GM19043 (cell line): ENCODE measurements around the gene RABL3.
"Not testable (repeated sequence)": the region's sequence is repeated elsewhere in the genome, so short reads cannot be mapped to it uniquely, and the experiment has no call there.

Source experiments
- ATAC-seq: cut with Tn5 transposase; IDR thresholded peaks from one replicate; pipeline ENCODE4 v1.9.1; 2021; ENCODE audit warnings: low read depth; ENCODE audit not compliant: unreplicated experiment

The RABL3 gene, protein sequence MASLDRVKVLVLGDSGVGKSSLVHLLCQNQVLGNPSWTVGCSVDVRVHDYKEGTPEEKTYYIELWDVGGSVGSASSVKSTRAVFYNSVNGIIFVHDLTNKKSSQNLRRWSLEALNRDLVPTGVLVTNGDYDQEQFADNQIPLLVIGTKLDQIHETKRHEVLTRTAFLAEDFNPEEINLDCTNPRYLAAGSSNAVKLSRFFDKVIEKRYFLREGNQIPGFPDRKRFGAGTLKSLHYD

DNA sequence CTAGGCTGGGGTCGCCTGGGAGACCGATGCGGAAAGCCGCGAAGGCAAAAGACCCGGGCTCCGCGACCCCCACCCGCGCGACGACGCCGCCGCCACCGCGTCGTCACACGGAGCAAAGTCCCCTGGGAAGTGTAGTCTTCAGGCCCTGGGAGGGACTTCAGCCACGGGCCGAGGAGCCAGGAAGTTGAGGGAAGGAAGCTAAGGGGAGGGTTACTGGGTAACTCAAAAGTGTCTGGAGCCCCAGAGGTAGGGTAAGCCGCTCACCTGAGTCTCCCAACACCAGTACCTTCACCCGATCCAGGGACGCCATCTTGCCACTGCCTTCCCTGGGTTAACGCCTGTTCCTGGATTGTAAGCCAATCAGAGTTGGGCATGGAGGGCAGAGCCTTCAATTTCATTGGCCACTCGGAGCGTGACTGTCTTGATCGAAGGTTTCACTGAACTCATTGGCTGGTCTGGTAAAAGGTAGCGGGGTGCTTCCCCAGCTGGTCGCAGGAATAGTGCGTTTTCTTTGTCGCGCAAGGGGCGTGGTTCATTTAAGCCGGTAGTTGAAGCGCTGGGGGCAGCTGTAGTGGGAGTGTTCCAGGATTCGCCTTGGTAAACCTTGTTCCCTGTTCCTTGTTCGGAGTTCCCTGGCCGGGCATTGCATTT lies at the start of gene RABL3, which contains the start of gene GTF2E1:
RABL3 (minus strand) TSS at position 319 of the 651 bp plus-strand sequence; CDS start at position 310, 9 bp downstream.
GTF2E1 (plus strand) TSS at position 547 of the 651 bp plus-strand sequence. CDS start 7,809 bp downstream, outside the sequence.
- ATAC-seq, result peak; percentile 98

DNA sequence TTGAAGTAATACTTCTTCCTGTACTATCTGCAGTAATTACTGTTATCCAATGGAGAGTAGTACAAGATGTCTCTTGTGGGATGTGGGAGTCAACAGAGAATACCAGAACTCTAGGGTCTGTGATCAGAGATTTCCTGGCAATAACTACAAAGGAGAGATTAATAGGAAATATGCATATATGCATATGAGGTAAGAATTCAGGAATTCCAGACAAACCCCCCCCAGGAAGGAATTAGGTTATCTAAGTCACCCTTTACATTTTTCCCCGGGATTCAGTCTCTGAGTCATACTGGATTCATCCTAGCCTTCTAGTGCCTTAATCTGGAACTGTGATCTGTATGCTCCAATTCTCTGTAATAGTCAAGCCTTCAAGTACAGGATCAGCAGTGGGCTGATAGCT lies 49.6 kb upstream of the RABL3 start:
- no peak for ATAC-seq

DNA sequence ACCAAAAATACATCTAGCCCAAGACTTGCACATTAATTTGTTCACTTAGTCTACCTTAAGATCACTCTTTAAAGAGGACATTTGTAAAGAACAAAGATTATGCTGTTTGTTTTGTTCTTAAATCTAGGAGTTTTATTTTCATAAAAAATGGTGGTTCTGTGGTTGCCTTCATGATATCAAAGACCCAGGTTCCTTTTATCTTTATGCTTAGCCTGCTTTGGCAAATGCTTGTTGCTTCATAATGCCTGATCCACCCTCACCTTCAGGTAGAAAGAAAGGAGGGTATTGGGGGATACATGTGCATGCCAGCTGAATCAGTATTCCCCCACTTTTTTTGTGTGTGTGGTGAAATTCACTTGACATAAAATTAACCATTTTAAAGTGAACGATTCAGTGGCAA lies 48.7 kb upstream of the RABL3 start:
- ATAC-seq, result no peak

DNA sequence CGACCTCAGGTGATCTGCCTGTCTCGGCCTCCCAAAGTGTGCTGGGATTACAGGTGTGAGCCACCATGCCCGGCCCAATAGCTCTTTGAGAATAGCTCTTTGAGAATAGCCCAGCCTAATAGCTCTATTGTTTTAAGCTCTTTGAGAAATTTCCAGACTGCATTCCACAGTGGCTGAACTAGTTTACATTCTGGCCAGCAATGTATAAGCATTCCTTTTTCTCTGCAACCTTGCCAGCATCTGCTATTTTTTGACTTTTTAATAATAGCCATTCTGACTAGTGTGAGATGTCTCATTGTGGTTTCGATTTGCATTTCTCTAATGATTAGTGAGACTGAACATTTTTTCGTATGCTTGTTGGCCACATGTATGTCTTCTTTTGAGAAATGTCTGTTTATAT lies 43.5 kb upstream of the RABL3 start:
- peak; percentile 56 for ATAC-seq

DNA sequence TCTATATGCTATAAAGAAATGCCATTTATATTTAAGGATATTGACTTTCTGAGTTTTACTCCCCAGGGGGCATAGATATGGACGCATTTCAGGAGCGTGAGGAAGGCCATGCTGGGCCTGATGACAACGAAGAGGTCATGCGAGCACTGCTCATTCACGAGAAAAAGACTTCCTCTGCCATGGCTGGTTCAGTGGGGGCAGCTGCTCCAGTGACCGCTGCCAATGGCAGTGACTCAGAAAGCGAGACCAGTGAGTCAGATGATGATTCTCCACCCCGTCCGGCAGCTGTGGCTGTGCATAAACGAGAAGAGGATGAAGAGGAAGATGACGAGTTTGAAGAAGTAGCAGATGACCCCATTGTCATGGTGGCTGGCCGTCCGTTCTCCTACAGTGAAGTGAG lies 38.7 kb upstream of the RABL3 start:
- ATAC-seq, result peak; percentile 93

DNA sequence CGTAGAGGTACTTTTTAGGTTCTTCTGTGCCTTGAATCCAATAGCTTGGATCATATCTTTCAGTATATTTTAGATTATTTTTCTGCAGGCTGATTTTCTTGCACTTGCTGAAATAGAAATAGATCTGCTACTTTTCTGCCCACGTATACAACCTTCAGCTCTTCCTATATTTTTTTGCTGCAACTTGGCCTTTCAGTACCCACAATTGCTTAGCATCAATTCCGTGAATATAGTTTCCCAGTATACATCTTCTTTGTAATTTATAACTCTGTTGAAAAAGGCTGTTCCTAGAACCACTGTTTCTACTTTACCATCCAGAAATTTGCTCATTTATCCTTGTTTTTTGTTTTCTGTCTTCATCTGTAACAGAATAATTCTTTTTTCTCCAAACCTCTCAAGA lies 36.5 kb upstream of the RABL3 start:
- ATAC-seq, result no peak

DNA sequence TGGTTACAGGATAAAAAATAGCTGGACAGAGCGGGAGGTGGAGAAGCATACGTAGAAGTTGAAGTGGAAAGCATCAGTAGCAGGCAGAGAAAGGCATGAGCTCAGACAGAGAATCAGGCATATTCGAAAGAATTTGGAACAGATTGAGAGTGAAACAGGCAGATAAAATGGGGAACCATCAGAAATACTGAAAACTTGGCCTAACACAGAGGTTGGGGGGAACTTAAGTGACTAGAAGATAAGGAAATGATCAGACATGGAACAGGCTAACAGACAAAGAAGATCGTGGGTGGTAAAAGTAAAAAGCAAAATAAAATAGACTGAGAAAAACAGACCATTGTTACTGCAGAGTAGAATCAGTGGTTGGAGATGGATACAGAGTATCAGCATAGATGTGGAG lies 33.1 kb upstream of the RABL3 start:
- ATAC-seq, result no peak

DNA sequence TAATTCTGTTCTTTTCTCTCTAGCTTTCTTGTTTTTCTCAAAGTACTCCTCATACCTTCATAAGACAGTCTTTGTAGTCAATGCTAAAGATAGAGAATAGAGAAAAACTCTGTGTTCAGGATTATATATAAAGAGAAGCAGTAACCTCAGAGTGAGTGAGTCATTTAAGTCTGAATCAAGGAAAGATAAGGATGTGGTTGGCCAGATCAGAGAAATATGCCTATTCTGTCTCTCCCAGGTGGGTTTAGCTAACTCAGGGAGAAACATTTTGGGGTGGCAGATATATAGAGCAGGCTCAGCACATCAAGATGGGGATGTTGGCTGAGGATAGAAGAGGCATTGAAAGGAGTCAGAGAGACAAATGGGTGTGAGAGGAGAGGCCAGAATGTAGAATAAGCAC lies 31.6 kb upstream of the RABL3 start:
- peak; percentile 82 for ATAC-seq

DNA sequence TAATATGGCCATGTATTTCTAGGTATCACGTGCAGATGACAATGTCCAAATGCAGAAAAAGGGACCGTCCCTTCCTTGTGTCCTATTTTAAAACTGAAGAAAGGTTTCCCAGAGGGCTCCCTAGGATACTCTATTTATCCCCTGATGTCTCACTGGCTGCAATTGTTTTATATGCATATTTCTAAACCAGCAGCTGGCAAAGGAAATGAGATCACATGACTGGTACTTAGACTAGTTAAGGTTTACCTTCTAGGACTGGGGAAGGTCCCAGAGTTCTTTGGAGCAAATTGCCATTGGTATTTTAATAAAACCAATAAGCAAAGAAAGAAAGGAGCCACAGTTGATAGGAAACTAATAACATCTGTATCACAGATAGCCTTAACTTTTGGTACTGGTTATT lies 29.8 kb upstream of the RABL3 start:
- ATAC-seq, result no peak

DNA sequence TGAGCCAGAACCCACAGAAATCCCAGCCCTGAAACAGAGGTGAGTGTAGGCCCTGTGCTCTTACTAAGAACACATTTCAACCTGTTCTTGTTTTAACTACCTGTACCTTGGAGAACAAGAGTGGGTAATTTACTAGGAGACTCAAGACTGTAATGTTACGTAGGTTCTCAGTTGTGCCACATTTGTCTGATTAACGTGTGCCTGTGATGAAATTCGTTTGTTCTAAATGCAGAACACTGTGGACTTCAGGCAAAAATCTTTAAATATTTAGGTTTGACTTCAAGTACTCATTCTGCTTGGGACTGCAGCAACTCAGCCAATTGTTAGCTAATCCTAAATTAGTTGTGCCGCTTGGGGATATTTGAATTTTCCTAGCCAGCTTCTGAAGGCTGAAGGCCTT lies 28.6 kb upstream of the RABL3 start:
- ATAC-seq, result no peak

DNA sequence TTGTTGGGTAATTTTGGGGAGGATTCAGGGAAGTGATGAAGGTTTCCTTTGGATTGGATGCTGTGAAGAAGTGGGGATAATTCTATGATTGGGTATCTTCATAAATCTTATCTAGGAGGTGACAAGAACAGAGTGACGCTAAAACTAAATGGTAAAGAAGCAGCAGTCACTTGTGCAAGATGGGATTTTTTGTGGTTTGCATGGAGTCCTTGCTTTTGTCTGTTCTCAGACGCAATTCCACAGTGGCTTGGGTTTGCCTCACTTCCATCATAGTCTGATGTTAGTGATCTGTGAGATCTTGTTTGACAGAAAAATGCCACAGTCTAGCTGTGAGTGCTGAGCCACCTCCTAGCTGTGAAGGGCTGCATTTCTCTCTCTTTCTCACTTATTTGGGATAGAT lies 27.1 kb upstream of the RABL3 start:
- no peak for ATAC-seq

DNA sequence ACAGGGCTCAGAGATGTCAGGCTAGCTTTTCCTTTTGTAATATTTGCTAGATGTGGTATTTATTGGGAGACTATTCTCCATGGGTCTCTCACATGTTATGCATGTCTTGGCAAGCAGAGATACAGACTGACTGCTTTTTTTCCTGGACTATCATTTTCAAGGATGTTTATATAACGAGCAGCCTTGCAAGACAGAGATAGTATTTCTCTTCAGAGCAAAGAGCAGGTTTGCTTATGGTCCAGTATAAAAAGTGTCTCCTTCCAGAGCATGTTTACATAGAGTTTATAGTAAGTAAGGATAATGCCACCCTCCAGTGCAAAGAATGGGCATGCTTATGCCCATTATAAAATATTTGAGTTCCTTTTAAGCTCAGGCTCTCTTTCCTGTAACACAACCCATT lies 24.8 kb upstream of the RABL3 start:
- no peak for ATAC-seq

DNA sequence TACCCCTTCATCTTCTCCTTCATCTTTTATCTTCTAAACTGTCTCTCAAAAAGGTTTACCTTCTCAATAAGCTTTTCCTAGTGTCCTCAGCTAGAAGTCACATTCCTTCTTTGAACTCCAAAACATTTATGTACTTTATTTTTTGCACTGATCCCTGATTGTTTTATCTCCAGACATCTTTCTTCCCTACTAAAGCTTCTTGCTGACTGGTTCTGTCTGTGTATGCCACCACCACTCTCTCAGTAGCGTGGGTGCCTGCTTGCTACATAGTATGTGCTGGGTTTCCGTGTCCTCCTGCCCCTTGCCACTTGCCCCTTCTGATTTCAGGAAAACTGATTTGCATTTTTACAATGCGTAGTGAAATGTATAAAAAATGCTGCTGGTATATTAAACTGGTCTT lies 24.3 kb upstream of the RABL3 start:
- no peak for ATAC-seq

DNA sequence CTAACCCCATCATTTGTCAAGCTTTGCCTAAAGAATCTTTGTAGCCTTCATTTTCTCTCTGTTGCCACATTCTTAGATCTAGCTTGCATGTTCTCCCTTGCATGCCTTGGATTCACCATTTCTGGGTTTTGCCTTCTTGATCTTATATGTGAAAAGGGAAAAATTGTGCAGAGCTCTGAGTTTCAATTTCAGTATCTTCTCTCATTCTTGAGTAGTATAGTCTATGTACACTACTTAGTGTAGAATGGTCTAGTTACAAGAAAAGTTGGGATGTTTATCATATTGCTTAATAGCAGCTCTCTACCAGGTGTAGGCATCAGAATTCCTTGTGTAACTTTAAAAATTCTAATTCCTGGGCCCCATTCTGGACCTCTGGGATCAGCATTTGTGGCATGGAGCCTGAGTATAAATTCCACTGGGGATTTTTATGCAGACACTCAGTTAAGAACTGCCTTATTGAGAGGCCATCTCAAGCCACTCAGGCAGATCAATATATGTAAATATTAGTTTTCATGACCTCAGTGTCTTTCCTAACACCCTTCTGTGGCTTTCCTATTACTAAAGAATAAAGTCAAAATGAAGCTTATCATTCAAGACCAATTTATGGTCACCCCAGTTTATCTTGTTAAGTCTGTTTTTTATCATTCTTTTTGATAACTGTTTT lies 23.6 kb upstream of the RABL3 start:
- ATAC-seq, result peak; percentile 53

DNA sequence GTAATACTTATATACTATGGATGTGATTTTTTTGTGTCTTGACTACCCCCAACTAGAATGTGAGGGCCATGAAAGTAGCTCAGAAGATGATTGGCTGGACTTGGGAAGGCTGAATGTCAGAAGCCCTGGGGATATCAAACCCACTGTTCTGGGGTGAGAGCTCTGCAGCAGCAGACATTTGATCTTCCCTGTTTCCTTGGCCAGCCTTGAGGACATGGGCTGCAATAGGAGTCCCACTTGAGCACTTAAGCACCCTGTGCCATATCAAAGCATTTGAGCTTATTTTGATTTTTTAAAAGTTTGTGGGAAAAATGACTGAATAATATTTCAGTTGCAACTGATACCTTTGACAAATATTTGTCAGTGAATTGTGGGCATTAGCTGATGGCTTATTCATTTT lies 21.9 kb upstream of the RABL3 start:
- ATAC-seq, result peak; percentile 7

DNA sequence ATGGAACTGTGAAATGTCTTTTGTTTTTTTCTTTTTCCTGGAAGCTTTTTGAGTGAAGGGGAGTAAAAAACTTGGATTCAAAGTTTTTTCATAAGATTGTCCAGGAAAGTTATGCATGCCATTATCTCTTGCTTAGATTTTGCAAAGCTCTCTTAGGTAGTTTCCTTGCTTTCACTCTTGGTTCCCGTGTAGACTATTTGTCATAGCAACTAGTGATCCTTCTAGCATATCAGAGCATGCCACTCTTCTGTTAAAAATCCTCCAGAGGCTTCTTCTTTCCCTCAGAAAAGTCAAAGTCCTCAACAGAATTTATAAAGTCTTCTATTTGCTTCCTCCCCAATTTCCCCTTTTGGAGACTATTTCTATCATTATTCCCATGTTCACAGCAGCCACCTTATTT lies 21.3 kb upstream of the RABL3 start:
- ATAC-seq, result peak; percentile 68

DNA sequence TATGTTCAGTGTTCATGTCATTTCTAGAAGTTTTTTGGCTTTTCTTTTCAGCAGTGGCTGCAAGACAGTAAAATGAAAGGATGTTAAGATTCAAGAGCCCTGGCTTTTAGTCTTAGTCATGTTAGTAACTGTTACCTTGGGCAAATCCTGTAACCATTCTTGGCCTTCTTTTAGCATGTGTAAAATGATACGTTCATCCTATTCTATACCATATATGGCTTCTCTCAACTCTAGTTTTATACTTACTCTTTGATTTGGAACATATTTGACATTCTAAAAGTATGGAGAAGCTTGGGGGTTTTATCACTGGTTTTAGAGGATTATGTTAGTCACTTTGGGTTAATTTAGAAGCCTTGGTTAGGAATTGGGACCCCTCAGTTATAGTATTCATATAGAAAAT lies 20.3 kb upstream of the RABL3 start:
- ATAC-seq, result no peak

DNA sequence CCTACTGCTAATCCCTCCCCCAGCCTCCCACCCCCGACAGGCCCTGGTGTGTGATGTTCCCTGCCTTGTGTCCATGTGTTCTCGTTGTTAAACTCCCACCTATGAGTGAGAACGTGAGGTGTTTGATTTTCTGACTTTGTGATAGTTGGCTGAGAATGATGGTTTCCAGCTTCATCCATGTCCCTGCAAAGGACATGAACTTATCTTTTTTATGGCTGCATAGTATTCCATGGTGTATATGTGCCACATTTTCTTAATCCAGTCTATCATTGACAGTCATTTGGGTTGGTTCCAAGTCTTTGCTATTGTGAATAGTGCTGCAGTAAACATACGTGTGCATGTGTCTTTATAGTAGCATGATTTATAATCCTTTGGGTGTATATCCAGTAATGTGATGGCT lies 16.2 kb upstream of the RABL3 start:
- not testable (repeated sequence) for ATAC-seq

DNA sequence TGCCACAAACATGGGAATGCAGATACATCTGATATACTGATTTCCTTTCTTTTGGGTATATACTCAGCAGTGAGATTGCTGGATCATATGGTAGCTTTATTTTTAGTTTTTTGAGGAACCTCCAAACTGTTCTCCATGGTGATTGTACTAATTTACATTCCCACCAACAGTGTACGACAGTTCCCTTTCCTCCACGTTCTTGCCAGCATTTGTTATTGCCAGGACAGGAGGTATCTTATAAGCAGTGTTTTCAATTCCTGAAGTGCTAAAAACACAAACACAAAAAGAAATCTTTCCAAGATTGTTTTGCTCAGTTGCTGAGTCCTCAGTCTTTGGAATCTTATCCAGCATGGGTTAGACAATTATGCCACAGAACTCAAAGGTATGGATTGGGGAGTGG lies 13.7 kb upstream of the RABL3 start:
- no peak for ATAC-seq

DNA sequence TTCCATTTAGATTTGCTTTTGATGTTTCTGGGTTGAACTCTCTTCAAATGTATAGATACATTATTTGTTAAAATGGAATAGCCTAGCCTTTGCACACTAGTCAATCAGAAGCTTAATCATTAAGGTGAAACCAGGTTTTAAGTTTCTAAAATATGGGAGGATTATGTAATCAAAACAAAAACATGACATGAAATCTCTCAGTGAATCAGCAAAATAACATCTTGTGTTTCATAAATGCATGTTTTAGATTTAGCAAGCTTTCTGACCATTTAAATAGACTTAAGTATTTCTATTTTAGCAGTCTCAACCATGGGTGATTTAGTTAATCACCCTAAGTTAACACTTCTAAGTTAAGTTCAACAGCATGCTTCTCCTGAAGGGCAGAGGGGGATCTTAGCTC lies 11.5 kb upstream of the RABL3 start:
- no peak for ATAC-seq

DNA sequence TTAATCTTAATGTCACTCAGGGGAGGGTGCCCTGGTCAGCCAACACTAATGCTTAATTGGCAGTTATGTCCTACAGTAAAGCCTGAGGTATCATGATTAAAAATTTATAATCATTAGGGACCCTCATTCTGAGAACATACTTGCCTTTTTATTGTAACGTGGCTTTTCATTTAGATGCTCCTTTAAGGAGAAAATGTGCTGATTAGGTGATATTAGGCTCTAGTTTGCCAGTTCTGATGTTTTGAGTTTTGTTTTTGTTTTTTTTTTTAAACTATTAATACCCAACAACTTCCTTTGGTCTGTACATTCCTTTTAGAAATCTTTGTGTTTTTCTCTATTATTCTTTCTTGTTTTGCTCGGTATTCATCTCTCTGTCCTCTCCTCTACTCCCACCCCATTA lies 10.5 kb upstream of the RABL3 start:
- no peak for ATAC-seq

DNA sequence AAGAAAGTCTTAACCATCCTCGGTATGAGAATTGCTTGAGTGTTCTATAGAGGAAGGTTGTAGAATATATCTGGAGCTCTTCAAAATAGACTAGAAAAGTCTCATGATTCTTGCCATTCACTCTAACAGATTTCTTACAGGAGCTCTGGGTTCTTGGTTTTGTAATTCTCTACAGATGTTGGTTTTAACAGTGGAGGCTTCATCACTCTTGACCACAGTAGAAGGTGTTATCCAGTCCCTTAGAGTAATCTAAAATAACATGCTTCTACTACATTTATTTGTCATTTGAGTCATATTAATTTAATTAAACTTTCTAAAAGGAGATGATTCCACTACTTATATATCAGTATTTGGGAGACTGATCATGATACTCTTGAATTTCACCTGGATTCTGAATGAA lies 9.9 kb upstream of the RABL3 start:
- no peak for ATAC-seq
